IMR-90 (cell line): ENCODE measurements around the gene SLFNL1.

Experiments used
- BHLHE40 ChIP-seq: fragments of 150-350 bp; IDR thresholded peaks from 2 replicates; pipeline ENCODE4 v1.6.1; 2016; ENCODE audit warnings: mild to moderate bottlenecking, low read depth, low read length
- CEBPB ChIP-seq: IDR thresholded peaks from 2 replicates; pipeline ENCODE4 v1.6.1; 2012; ENCODE audit warnings: low read depth, low read length, improper control_type of control experiment
- CHD1 ChIP-seq: IDR thresholded peaks from 2 replicates; pipeline ENCODE4 v1.6.1; 2012; ENCODE audit warnings: low read depth, low read length, improper control_type of control experiment
- CTCF ChIP-seq: conservative IDR thresholded peaks from 2 replicates; pipeline ENCODE4 v1.5.1; 2012; ENCODE audit warnings: mild to moderate bottlenecking, low read depth, low read length, improper control_type of control experiment
- ELK1 ChIP-seq: fragments of 150-350 bp; IDR thresholded peaks from 2 replicates; pipeline ENCODE4 v1.6.1; 2016; ENCODE audit warnings: low read depth, mild to moderate bottlenecking, low read length, moderate library complexity, borderline replicate concordance
- FOS ChIP-seq: fragments of 150-350 bp; IDR thresholded peaks from 2 replicates; pipeline ENCODE4 v1.6.1; 2016; ENCODE audit warnings: low read depth, low read length
- MAZ ChIP-seq: IDR thresholded peaks from 2 replicates; pipeline ENCODE4 v1.6.1; 2012; ENCODE audit warnings: low read depth, mild to moderate bottlenecking, low read length, improper control_type of control experiment, moderate library complexity, borderline replicate concordance
- MXI1 ChIP-seq: IDR thresholded peaks from 2 replicates; pipeline ENCODE4 v1.6.1; 2012; ENCODE audit warnings: low read depth, mild to moderate bottlenecking, low read length, moderate library complexity, borderline replicate concordance
- NFE2L2 ChIP-seq: fragments of 150-350 bp; IDR thresholded peaks from 2 replicates; pipeline ENCODE4 v1.6.1; 2016; ENCODE audit warnings: low read depth, mild to moderate bottlenecking, low read length
- POLR2A ChIP-seq: IDR thresholded peaks from 2 replicates; pipeline ENCODE4 v1.6.1; 2012; ENCODE audit warnings: mild to moderate bottlenecking, low read depth, low read length
- RAD21 ChIP-seq: IDR thresholded peaks from 2 replicates; pipeline ENCODE4 v1.6.1; 2012; ENCODE audit warnings: low read length, improper control_type of control experiment
- USF2 ChIP-seq: fragments of 150-350 bp; IDR thresholded peaks from 2 replicates; pipeline ENCODE4 v1.6.1; 2017; ENCODE audit warnings: mild to moderate bottlenecking, antibody characterized with exemption, low read length, low read depth

GRCh38 chr1:41022424-41022823, 899 bp upstream of the SLFNL1 start:
- TF ChIP-seq MXI1 = no peak
- no peak for TF ChIP-seq CEBPB
- no peak for TF ChIP-seq CHD1
- no peak for TF ChIP-seq BHLHE40
- no peak for TF ChIP-seq CTCF
- no peak for TF ChIP-seq FOS
- TF ChIP-seq ELK1 = no peak
- TF ChIP-seq POLR2A = no peak
- no peak for TF ChIP-seq RAD21
- TF ChIP-seq USF2 = no peak
- no peak for TF ChIP-seq MAZ
- TF ChIP-seq NFE2L2 = no peak
